ENCODE measurements around the gene FERMT1. TPM values are rescaled to one million over a fixed set of nuclear protein-coding genes. Genes with fewer than 3 reads are reported as not detected.

The FERMT1 gene
- total RNA-seq, 4 donors from 2014 or later = under 0.01 to 8.5 (median 4.2) TPM

GRCh38 chr20:6142348-6142993 is 19.6 kb upstream of the FERMT1 start:
- Histone ChIP-seq H3K9me3 (no peaks in the 10 kb centered on the region), H3K27ac (no peak overlapping the region), H3K4me3 (no peak overlapping the region), H3K36me3 (no peaks in the 10 kb centered on the region), H3K27me3 (no peaks in the 10 kb centered on the region), H3K4me1 (no peaks in the 10 kb centered on the region)
- intact Hi-C loops (cut with DNase I; ENCODE audit: low total_unique reads) = no loop called here
- DNase-seq = peak; percentile 20 to 31
- TF ChIP-seq POLR2A (IDR thresholded peaks at IDR 0.05) (no peak), CTCF (IDR thresholded peaks at IDR 0.05) (peak; percentile 59 to 75 (median 64))

- no peaks in the 10 kb centered on the region for H3K27me3 ChIP-seq
- H3K36me3 ChIP-seq = no peaks in the 10 kb centered on the region
- no peaks in the 10 kb centered on the region for H3K9me3 ChIP-seq
- H3K4me1 ChIP-seq = no peaks in the 10 kb centered on the region
- intact Hi-C loops (cut with DNase I; ENCODE audit: low total_unique reads) = no loop called here
- no peak overlapping the region for H3K27ac ChIP-seq
- DNase-seq = no peak
- TF ChIP-seq POLR2A (IDR thresholded peaks at IDR 0.05) (no peak), CTCF (IDR thresholded peaks at IDR 0.05) (no peak)
- no peak overlapping the region for H3K4me3 ChIP-seq
Observed at GRCh38 chr20:6140947-6141346, 18.1 kb upstream of the FERMT1 start.

GRCh38 chr20:6135347-6135746 is 12.5 kb upstream of the FERMT1 start:
- no peak overlapping the region for H3K27ac ChIP-seq
- no peak for TF ChIP-seq CTCF (IDR thresholded peaks at IDR 0.05)
- TF ChIP-seq POLR2A (IDR thresholded peaks at IDR 0.05) = no peak
- H3K9me3 ChIP-seq = no peaks in the 10 kb centered on the region
- H3K4me1 ChIP-seq = no peaks in the 10 kb centered on the region
- H3K36me3 ChIP-seq = no peaks in the 10 kb centered on the region
- intact Hi-C loops (cut with DNase I; ENCODE audit: low total_unique reads) = no loop called here
- H3K27me3 ChIP-seq = no peaks in the 10 kb centered on the region
- no peak for DNase-seq
- H3K4me3 ChIP-seq = no peak overlapping the region

- H3K27ac ChIP-seq = no peak overlapping the region
- H3K4me1 ChIP-seq = no peaks in the 10 kb centered on the region
- no peak for DNase-seq
- TF ChIP-seq CTCF (IDR thresholded peaks at IDR 0.05) = no peak
- TF ChIP-seq POLR2A (IDR thresholded peaks at IDR 0.05) = no peak
- intact Hi-C loops (cut with DNase I; ENCODE audit: low total_unique reads) = no loop called here
- H3K9me3 ChIP-seq = no peaks in the 10 kb centered on the region
- no peaks in the 10 kb centered on the region for H3K27me3 ChIP-seq
- no peak overlapping the region for H3K4me3 ChIP-seq
- H3K36me3 ChIP-seq = no peaks in the 10 kb centered on the region
Observed at GRCh38 chr20:6134592-6134991, 11.8 kb upstream of the FERMT1 start.

- DNase-seq = no peak
- H3K27ac ChIP-seq = no peak overlapping the region
- H3K9me3 ChIP-seq = no peaks in the 10 kb centered on the region
- H3K4me3 ChIP-seq = no peak overlapping the region
- TF ChIP-seq POLR2A (IDR thresholded peaks at IDR 0.05) (no peak), CTCF (IDR thresholded peaks at IDR 0.05) (no peak)
- intact Hi-C loops (cut with DNase I; ENCODE audit: low total_unique reads) = no loop called here
- no peaks in the 10 kb centered on the region for H3K4me1 ChIP-seq
- H3K27me3 ChIP-seq = no peaks in the 10 kb centered on the region
- no peaks in the 10 kb centered on the region for H3K36me3 ChIP-seq
Observed at GRCh38 chr20:6130045-6130444, 7.2 kb upstream of the FERMT1 start.
